Left lung (tissue), 10 donors: ENCODE measurements around the gene DAZAP1. TPM values are rescaled to one million over a fixed set of nuclear protein-coding genes. Genes with fewer than 3 reads are reported as not detected.

ENCODE experiments used
- ATAC-seq: fragments of 200-7000 bp; cut with Tn5 transposase; one replicate; pipeline ENCODE4 v1.9.1; 2020; ENCODE audit warnings: moderate library complexity
- DNase-seq, 4 donors: peaks; one replicate each; pipeline ENCODE4 v3.0.0-alpha.2; 2013 to 2020
- H3K27ac ChIP-seq, 2 donors: fragments of 200-600 bp; sonication (generic) in 1 of 2; one replicate each; pipeline versions ENCODE4 v1.5.0 to v1.8.0; 2020 to 2021
- H3K27me3 ChIP-seq, 2 donors: fragments of 200-600 bp; sonication (generic) in 1 of 2; one replicate each; pipeline versions ENCODE4 v1.5.0 to v1.8.0; 2020 to 2021
- H3K36me3 ChIP-seq, 2 donors: fragments of 200-600 bp; sonication (generic) in 1 of 2; one replicate each; pipeline versions ENCODE4 v1.5.0 to v1.8.0; 2020 to 2021
- H3K4me1 ChIP-seq, 2 donors: fragments of 200-600 bp; one replicate each; pipeline ENCODE4 v1.8.0; 2021
- H3K4me3 ChIP-seq, 2 donors: fragments of 200-600 bp; sonication (generic) in 1 of 2; one replicate each; pipeline versions ENCODE4 v1.5.0 to v1.8.0; 2020 to 2021; ENCODE audit warnings: mild to moderate bottlenecking in 1 of 2
- H3K9me3 ChIP-seq, 2 donors: fragments of 200-600 bp; sonication (generic) in 1 of 2; one replicate each; pipeline versions ENCODE4 v1.5.0 to v1.8.0; 2020 to 2021
- CTCF ChIP-seq, 2 donors: fragments of 200-600 bp; sonication (generic) in 1 of 2; IDR thresholded peaks; one replicate each; pipeline versions ENCODE4 v1.5.0 to v1.8.0; 2021; ENCODE audit warnings: antibody characterized with exemption in 2 of 2
- intact Hi-C, 2 donors: fragments of 100-400 bp; cut with DNase I; formaldehyde crosslinking; loops; one replicate each; pipeline versions ENCODE4 v1.11.2 to v1.14.2; 2022
- polyA plus RNA-seq, 6 donors: library from polyadenylated mRNA; unstranded; fragments of 120-200 nt; gene quantifications; one replicate each; pipeline ENCODE4 v1.2.1, GENCODE V29; 2013; ENCODE audit not compliant: insufficient read length in 6 of 6
- total RNA-seq, 2 donors: library from RNA; stranded (reverse); fragmentation: NEBNext Ultra II Directional; extraction: Animal tissue kit (Norgen Biotek cat#: 25700); gene quantifications; one replicate each; pipeline ENCODE4 v1.2.1, GENCODE V29; 2021
- donor health status: DM: no; HTN: yes; CAD: no.
- donor health status: DM: no; HTN: no; CAD: no.

DAZAP1 gene
- total and polyA plus RNA-seq, 8 donors = 86.4 to 132 (median 93.7) TPM

GRCh38 chr19:1433119-1434039 lies 26.0 kb downstream of the DAZAP1 start:
- Histone ChIP-seq H3K4me1 (peaks cover 0 to 7% of the 10 kb centered on the region in 2 donors), H3K4me3 (no peak overlapping the region), H3K27me3 (no peaks in the 10 kb centered on the region), H3K36me3 (peaks cover 0 to 74% of the 10 kb centered on the region in 2 donors), H3K27ac (no peak overlapping the region), H3K9me3 (no peaks in the 10 kb centered on the region)
- DNase-seq (peak in 1 of 4 donors; percentile 76), ATAC-seq (no peak)
- intact Hi-C loops = no loop called here
- no peak for TF ChIP-seq CTCF (IDR thresholded peaks at IDR 0.05)

GRCh38 chr19:1434040-1434366 lies 26.6 kb downstream of the DAZAP1 start:
- no peak for TF ChIP-seq CTCF (IDR thresholded peaks at IDR 0.05)
- H3K36me3 ChIP-seq = peaks cover 0 to 68% of the 10 kb centered on the region in 2 donors
- no peak overlapping the region for H3K4me3 ChIP-seq
- ATAC-seq (no peak), DNase-seq (no peak)
- H3K4me1 ChIP-seq = peaks cover 0 to 8% of the 10 kb centered on the region in 2 donors
- no peaks in the 10 kb centered on the region for H3K27me3 ChIP-seq
- intact Hi-C loops = no loop called here
- H3K27ac ChIP-seq = no peak overlapping the region
- H3K9me3 ChIP-seq = no peaks in the 10 kb centered on the region

- Histone ChIP-seq H3K4me1 (peaks cover 5 to 15% of the 10 kb centered on the region in 2 donors), H3K27ac (no peak overlapping the region), H3K9me3 (no peaks in the 10 kb centered on the region), H3K4me3 (no peak overlapping the region), H3K27me3 (no peaks in the 10 kb centered on the region), H3K36me3 (peaks cover 0 to 65% of the 10 kb centered on the region in 2 donors)
- ATAC-seq = no peak
- no peak for TF ChIP-seq CTCF (IDR thresholded peaks at IDR 0.05)
- intact Hi-C loops = no loop called here
- DNase-seq = peak in 1 of 4 donors; percentile 66
Measured at GRCh38 chr19:1434577-1435060, 27.2 kb downstream of the DAZAP1 start.

- H3K9me3 ChIP-seq = no peaks in the 10 kb centered on the region
- intact Hi-C loops = no loop called here
- H3K27ac ChIP-seq = no peak overlapping the region
- ATAC-seq (no peak), DNase-seq (no peak)
- H3K4me1 ChIP-seq = peaks cover 13 to 23% of the 10 kb centered on the region in 2 donors
- no peaks in the 10 kb centered on the region for H3K27me3 ChIP-seq
- no peak overlapping the region for H3K4me3 ChIP-seq
- TF ChIP-seq CTCF (IDR thresholded peaks at IDR 0.05) = no peak
- H3K36me3 ChIP-seq = peaks cover 0 to 65% of the 10 kb centered on the region in 2 donors
Measured at GRCh38 chr19:1435378-1435989, 28.1 kb downstream of the DAZAP1 start.

- no peak for TF ChIP-seq CTCF (IDR thresholded peaks at IDR 0.05)
- Histone ChIP-seq H3K36me3 (peaks cover 0 to 65% of the 10 kb centered on the region in 2 donors), H3K4me1 (peaks cover 13 to 28% of the 10 kb centered on the region in 2 donors), H3K9me3 (no peaks in the 10 kb centered on the region), H3K4me3 (peak overlapping the region in 1 of 2 donors; percentile 84), H3K27me3 (no peaks in the 10 kb centered on the region), H3K27ac (peak overlapping the region in 1 of 2 donors; percentile 89)
- DNase-seq (no peak), ATAC-seq (no peak)
- intact Hi-C loops = no loop called here
Measured at GRCh38 chr19:1437609-1438008, 30.2 kb downstream of the DAZAP1 start.
